Smooth muscle cell (in vitro differentiated cells): ENCODE measurements around the gene CDK5RAP3. TPM values are rescaled to one million over a fixed set of nuclear protein-coding genes. Genes with fewer than 3 reads are reported as not detected.

Experiments used
- DNase-seq: peaks from one replicate; lab custom pipeline; 2025; ENCODE audit not compliant: unreplicated experiment; lab: John Stamatoyannopoulos, UW
- H2AFZ ChIP-seq: fragments of 200-600 bp; sonication (generic); 2 replicates; pipeline ENCODE4 v1.6.0; 2016; ENCODE audit warnings: antibody characterized with exemption, low read depth, mild to moderate bottlenecking
- H3F3A ChIP-seq: fragments of 200-600 bp; sonication (generic); 2 replicates; pipeline ENCODE4 v1.6.0; 2017; ENCODE audit warnings: antibody characterized with exemption, low read depth
- H3K27ac ChIP-seq: fragments of 200-600 bp; sonication (generic); 2 replicates; pipeline ENCODE4 v1.5.1; 2016; ENCODE audit warnings: low read depth, mild to moderate bottlenecking
- H3K27me3 ChIP-seq: fragments of 200-600 bp; sonication (generic); 2 replicates; pipeline ENCODE4 v1.6.1; 2016; ENCODE audit warnings: low read depth, mild to moderate bottlenecking
- H3K36me3 ChIP-seq: fragments of 200-600 bp; sonication (generic); 2 replicates; pipeline ENCODE4 v1.5.1; 2016; ENCODE audit warnings: low read depth
- H3K4me1 ChIP-seq: fragments of 200-600 bp; sonication (generic); 2 replicates; pipeline ENCODE4 v1.5.1; 2016; ENCODE audit warnings: low read depth
- H3K4me2 ChIP-seq: fragments of 200-600 bp; sonication (generic); 2 replicates; pipeline ENCODE4 v1.6.0; 2016; ENCODE audit warnings: mild to moderate bottlenecking
- H3K4me3 ChIP-seq: fragments of 200-600 bp; sonication (generic); 2 replicates; pipeline ENCODE4 v1.5.1; 2016; ENCODE audit warnings: mild to moderate bottlenecking
- H3K79me2 ChIP-seq: fragments of 200-600 bp; sonication (generic); 2 replicates; pipeline ENCODE4 v1.6.0; 2016; ENCODE audit warnings: low read depth, mild to moderate bottlenecking
- H3K9ac ChIP-seq: fragments of 200-600 bp; sonication (generic); 2 replicates; pipeline ENCODE4 v1.6.0; 2016; ENCODE audit warnings: low read depth
- H3K9me3 ChIP-seq: fragments of 200-600 bp; sonication (generic); replicated peaks from 2 replicates; pipeline ENCODE4 v1.5.1; 2016; ENCODE audit warnings: low read depth
- H4K20me1 ChIP-seq: fragments of 200-600 bp; sonication (generic); 2 replicates; pipeline ENCODE4 v1.6.0; 2016; ENCODE audit warnings: low read depth
- CTCF ChIP-seq: fragments of 200-600 bp; sonication (generic); IDR thresholded peaks from 2 replicates; pipeline ENCODE4 v1.5.1; 2017; ENCODE audit warnings: borderline replicate concordance, mild to moderate bottlenecking, antibody characterized with exemption; ENCODE audit not compliant: insufficient read depth, poor library complexity, severe bottlenecking
- WGBS: methylation state at CpG from one replicate; pipeline ENCODE4 v1.1.7; 2016; ENCODE audit warnings: low lambda C conversion rate; 5-methylcytosine and 5-hydroxymethylcytosine counted together
- polyA plus RNA-seq: library from polyadenylated mRNA; unstranded; fragments of >200 nt; fragmentation: Nextera tagmentation; extraction: Ambion mirVana; gene quantifications from 2 replicates; pipeline ENCODE4 v1.2.1, GENCODE V29; 2016
- total RNA-seq: library from RNA; depleted of rRNA; stranded (reverse); fragments of >200 nt; gene quantifications from 2 replicates; pipeline ENCODE4 v1.2.3, GENCODE V29; 2014

Gene CDK5RAP3
- total and polyA plus RNA-seq, 2 experiments from 2014 or later: 79.6 to 119 TPM

DNA sequence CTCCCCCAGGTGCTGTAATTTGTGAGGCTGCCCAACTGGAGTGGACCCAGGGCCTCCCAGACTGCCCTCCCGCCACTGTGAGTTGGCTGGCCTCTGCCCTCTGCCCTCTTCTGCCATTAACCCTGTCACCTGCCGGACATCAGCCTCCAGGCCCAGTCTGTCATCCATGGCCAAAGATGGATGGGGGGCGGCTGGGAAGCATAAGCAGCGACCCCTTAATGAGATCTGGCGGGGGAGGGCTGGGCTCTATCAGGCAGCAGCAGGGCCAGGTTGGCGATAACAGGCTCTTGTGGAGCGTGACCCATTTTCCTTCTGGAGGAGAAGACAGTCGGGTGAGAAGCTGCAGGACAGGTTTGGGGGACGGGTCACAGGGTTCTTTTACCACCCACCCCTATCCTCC lies 25.3 kb downstream of the CDK5RAP3 start:
- no peak overlapping the region for H3K27ac ChIP-seq
- TF ChIP-seq CTCF: no peak
- H3K9me3 ChIP-seq: no peaks in the 10 kb centered on the region
- H2AFZ ChIP-seq: no peak overlapping the region
- H3K27me3 ChIP-seq: no peaks in the 10 kb centered on the region
- no peak overlapping the region for H3K4me2 ChIP-seq
- DNase-seq: no peak
- no peak overlapping the region for H3K9ac ChIP-seq
- 88% methylated on average over 9 of the region's 9 CpGs for WGBS
- H3F3A ChIP-seq: no peaks in the 10 kb centered on the region
- no peaks in the 10 kb centered on the region for H4K20me1 ChIP-seq
- H3K4me1 ChIP-seq: peaks cover 57% of the 10 kb centered on the region
- no peak overlapping the region for H3K4me3 ChIP-seq
- H3K36me3 ChIP-seq: no peaks in the 10 kb centered on the region
- H3K79me2 ChIP-seq: no peaks in the 10 kb centered on the region

DNA sequence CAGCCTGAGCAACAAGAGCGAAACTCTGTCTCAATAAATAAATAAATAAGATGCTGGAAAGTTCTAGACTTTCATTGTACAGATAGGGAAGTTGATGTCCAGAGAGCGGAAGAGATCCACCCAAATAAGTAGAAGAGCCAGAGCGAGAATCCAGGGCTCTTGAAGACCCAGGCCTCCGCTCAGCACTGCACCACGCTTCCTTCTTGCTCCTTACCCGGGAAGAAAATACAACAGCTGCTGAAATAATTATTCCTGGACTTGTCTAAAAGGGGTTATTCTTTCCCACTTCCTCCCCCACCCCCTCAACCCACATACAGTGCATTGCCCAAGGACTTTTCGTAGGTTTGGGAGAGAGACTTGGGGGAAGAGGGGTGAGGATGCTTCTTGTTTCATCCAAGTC lies 26.7 kb downstream of the CDK5RAP3 start:
- 90% methylated on average over 7 of the region's 7 CpGs for WGBS
- no peak for DNase-seq
- Histone ChIP-seq H3K9me3 (no peaks in the 10 kb centered on the region), H2AFZ (peak overlapping the region; percentile 5), H3K79me2 (no peaks in the 10 kb centered on the region), H3K27me3 (no peaks in the 10 kb centered on the region), H4K20me1 (no peaks in the 10 kb centered on the region), H3K4me3 (no peak overlapping the region), H3F3A (peaks cover 12% of the 10 kb centered on the region), H3K27ac (no peak overlapping the region), H3K4me2 (no peak overlapping the region), H3K4me1 (peaks cover 62% of the 10 kb centered on the region), H3K36me3 (no peaks in the 10 kb centered on the region), H3K9ac (no peak overlapping the region)
- TF ChIP-seq CTCF: no peak

GRCh38 chr17:47998044-47998443 lies 27.1 kb downstream of the CDK5RAP3 start:
- Histone ChIP-seq H4K20me1 (no peaks in the 10 kb centered on the region), H3K9me3 (no peaks in the 10 kb centered on the region), H3K79me2 (no peaks in the 10 kb centered on the region), H3K4me1 (peaks cover 62% of the 10 kb centered on the region), H3K27me3 (no peaks in the 10 kb centered on the region), H3F3A (peaks cover 16% of the 10 kb centered on the region), H3K36me3 (no peaks in the 10 kb centered on the region), H3K9ac (no peak overlapping the region), H2AFZ (peak overlapping the region; percentile 5), H3K4me2 (no peak overlapping the region), H3K27ac (no peak overlapping the region), H3K4me3 (no peak overlapping the region)
- no peak for DNase-seq
- 92% methylated on average over 7 of the region's 7 CpGs for WGBS
- no peak for TF ChIP-seq CTCF

- H4K20me1 ChIP-seq: no peaks in the 10 kb centered on the region
- peaks cover 31% of the 10 kb centered on the region for H3F3A ChIP-seq
- 30% methylated on average over 4 of the region's 4 CpGs for WGBS
- H2AFZ ChIP-seq: peak overlapping the region; percentile 69
- peak overlapping the region; percentile 36 for H3K27ac ChIP-seq
- no peaks in the 10 kb centered on the region for H3K27me3 ChIP-seq
- no peak overlapping the region for H3K4me3 ChIP-seq
- no peak for TF ChIP-seq CTCF
- no peaks in the 10 kb centered on the region for H3K36me3 ChIP-seq
- no peak overlapping the region for H3K4me2 ChIP-seq
- H3K4me1 ChIP-seq: peaks cover 64% of the 10 kb centered on the region
- no peak for DNase-seq
- H3K9ac ChIP-seq: no peak overlapping the region
- H3K9me3 ChIP-seq: no peaks in the 10 kb centered on the region
- no peaks in the 10 kb centered on the region for H3K79me2 ChIP-seq
Observed at GRCh38 chr17:47999582-47999981, 28.7 kb downstream of the CDK5RAP3 start.
